ENCODE results near the gene TSHZ2.
"Not testable (repeated sequence)": the region's sequence is repeated elsewhere in the genome, so short reads cannot be mapped to it uniquely, and the experiment has no call there.

Gene TSHZ2

GRCh38 chr20:53498341-53498740, 526.2 kb downstream of the TSHZ2 start:
- no peak for DNase-seq (ENCODE audit: low spot score)

DNA sequence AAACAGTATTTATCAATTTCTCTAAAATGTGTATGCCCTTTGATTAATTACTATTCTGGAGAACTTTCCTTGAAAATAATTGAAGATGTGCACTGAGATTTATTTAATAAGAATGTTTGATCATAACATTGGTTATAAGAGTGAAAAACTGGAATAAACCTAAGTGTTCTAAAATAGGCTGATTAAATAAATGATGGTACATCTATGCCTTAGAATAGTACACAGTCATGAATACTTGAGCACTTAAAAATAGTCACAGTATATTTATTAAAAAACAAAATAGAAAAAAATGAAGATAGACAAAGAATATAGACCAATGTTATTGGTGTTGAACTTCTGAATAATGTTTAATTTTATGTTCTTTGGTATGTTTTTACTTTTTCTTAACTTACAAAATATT, 528.5 kb downstream of the TSHZ2 start:
- no peak for DNase-seq (ENCODE audit: low spot score)

DNA sequence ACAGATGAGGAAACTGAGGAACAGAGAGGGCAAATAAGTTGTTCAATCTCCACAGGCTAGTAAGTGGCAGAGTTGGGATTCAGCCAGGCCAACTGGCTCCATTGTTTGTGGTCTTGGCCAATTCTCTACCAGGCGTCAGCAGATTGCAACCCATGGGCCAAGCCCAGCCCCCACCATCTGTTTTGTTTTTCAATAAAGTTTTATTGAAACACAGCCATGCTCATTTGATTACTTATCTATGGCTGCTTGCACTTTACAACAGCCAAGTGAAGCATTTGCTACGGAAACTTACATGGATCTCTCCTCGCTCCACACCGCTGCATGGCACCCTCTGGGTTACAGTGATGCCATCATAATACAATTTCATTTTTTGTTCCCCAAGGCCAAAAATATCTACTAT, 530.7 kb downstream of the TSHZ2 start:
- DNase-seq (ENCODE audit: low spot score), result no peak

DNA sequence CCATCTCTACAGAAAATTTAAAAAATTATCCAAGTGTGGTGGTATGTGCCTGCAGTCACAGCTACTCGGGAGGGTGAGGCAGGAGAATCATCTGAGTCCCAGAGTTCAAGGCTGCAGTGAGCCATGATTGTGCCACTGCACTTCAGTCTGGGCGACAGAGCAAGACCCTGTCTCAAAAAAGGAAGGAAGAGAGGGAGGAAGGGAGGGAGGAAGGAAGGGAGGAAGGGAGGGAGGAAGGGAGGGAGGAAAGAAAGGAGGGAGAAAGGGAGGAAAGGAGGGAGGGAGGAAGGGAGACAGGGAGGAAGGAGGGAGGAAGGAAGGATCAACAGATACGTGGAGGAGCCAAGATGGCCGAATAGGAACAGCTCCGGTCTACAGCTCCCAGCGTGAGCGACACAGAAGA, 531.4 kb downstream of the TSHZ2 start:
- DNase-seq (ENCODE audit: low spot score), result no peak

- not testable (repeated sequence) for DNase-seq (ENCODE audit: low spot score)
These were observed 531.9 kb downstream of the TSHZ2 start for GRCh38 chr20:53504106-53504505.

DNA sequence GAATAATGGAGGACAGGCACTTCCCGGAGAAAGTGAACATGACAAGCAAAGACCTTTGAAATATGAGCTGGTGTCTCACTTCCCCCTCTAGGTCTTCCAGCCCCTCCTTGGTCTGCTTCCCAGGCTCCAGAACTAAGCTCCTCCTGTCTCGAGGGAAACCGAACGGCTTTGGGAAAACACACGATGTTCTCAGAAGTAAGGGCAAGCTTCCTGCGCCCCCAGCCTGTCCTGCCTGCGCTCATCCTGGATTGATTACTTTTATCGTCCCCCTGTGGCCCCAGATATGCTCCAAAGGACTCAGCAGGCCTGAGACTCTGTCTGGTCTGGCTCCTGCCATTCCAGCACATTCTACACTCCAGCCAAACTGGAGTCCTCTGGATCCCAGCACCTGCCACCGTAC, 538.1 kb downstream of the TSHZ2 start:
- DNase-seq (ENCODE audit: low spot score), result no peak

DNA sequence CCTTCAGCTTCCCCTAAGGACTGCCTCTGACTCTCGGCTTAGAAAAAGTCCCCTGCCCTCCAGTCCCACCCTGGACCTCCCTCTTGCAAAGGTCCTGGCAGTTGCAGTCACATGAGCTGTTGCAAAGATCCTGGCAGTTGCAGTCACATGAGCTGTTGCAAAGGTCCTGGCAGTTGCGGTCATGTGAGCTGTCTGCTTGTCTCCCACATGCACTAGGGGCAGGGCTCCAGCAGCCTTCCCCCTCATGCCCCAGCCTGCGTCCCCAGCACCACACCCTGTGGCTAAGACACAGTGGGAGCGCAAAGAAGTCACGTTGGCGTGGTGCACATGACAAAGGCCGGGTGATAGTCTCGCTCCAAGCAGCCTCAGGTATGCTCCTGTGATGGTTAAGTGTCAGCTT, 538.5 kb downstream of the TSHZ2 start:
- no peak for DNase-seq (ENCODE audit: low spot score)

DNA sequence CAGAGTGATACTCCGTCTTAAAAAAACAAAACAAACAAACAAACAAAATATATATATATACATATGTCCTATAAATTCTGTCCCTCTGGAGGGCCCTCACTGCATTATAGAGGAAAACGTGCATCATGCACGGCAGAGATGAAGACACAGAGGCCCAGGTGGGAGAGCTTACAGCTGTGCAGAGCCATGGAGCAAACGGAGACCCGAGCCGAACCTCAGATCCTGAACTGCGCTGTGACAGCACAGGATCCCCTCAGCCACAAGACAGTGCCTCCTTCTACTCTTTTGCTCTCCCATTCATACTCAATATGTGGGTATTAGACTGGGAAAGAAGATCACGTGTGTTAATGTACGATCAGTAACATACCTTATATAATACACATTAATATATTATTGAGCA, 539.9 kb downstream of the TSHZ2 start:
- DNase-seq (ENCODE audit: low spot score), result no peak

- no peak for DNase-seq (ENCODE audit: low spot score)
These were observed 541.0 kb downstream of the TSHZ2 start for GRCh38 chr20:53513168-53513488.

GRCh38 chr20:53513489-53514298, 541.5 kb downstream of the TSHZ2 start:
- DNase-seq (ENCODE audit: low spot score), result no peak

DNA sequence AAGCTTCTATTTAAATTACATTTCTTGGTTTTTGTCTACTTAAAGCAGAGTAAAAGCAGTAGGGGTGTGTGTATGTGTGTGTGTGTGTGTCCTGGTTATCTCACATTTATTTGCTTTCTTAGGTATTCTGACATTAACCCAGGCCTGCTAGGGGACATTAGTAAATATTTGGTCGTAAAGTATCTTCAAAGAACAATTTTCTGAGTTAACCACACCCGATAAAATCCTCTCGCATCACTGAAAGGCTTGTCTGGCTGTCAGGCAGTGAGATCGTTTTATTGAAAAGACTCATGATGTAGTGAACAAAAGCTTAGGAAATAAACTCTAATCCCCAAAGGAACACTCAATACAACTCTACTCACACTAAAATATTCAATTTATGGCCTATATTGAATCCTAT, 543.6 kb downstream of the TSHZ2 start:
- no peak for DNase-seq (ENCODE audit: low spot score)

- DNase-seq (ENCODE audit: low spot score), result peak; percentile 62
These were observed 545.0 kb downstream of the TSHZ2 start for GRCh38 chr20:53517146-53517545.

DNA sequence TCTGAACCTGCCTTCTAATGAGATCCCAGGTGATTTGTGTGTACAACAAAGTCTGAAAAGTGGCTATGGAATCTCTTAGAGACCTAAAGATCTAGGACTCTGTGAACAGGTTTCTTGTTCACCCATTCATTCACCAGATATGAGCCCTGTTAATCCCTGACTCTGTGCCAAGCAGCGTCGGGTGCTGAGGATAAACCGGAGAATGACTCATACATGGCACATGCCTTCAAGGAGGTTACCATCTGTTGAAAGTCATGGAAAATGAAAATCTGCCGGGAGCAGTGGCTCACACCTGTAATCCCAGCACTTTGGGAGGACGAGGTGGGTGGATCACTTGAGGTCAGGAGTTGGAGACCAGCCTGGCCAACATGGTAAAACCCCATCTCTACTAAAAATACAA, 549.3 kb downstream of the TSHZ2 start:
- DNase-seq (ENCODE audit: low spot score), result not testable (repeated sequence)

DNA sequence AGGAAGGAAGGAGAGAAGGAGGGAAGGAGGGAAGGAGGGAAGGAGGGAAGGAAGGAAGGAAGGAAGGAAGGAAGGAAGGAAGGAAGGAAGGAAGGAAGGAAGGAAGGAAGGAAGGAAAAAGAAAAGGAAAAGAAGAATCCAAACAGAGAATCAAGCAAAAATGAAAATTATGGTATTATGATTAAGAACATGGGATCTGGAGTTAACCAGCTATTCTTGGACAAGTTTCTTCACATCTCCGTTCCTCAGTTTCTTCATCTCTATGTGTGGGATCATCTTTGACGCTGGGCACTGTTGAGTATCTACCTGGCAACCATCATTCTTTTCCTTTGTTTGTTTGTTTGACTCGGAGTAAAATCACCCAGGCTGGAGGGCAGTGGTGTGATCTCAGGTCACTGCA, 549.9 kb downstream of the TSHZ2 start:
- no peak for DNase-seq (ENCODE audit: low spot score)

DNA sequence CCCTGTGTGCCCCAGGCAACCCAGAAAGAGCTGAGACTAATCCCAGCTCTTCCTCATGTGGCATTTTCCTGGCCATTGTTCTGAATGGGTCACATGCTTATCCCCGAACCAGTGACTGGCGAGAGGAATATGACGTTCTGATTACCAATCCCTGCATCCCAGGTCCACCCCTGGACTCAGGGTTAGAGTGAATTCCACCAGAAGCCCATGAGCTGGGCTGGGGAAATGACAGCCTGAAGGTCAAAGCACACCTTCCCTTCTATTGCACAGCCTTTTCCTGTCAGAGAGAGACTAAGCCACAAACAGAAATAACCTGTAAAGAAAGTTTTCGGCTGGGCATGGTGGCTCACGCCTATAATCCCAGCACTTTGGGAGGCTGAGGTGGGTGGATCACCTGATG, 550.5 kb downstream of the TSHZ2 start:
- DNase-seq (ENCODE audit: low spot score), result no peak

DNA sequence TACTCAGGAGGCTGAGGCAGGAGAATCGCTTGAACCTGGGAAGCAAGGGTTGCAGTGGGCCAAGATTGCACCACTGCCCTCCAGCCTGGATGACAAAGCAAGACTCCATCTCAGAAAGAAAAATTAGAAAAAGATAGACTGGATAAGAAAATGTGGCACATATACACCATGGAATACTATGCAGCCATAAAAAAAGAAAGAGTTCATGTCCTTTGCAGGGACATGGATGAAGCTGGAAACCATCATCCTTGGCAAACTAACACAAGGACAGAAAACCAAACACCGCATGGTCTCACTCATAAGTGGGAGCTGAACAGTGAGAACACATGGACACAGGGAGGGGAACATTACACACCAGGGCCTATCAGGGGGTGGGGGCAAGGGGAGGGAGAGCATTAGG, 551.5 kb downstream of the TSHZ2 start:
- not testable (repeated sequence) for DNase-seq (ENCODE audit: low spot score)

DNA sequence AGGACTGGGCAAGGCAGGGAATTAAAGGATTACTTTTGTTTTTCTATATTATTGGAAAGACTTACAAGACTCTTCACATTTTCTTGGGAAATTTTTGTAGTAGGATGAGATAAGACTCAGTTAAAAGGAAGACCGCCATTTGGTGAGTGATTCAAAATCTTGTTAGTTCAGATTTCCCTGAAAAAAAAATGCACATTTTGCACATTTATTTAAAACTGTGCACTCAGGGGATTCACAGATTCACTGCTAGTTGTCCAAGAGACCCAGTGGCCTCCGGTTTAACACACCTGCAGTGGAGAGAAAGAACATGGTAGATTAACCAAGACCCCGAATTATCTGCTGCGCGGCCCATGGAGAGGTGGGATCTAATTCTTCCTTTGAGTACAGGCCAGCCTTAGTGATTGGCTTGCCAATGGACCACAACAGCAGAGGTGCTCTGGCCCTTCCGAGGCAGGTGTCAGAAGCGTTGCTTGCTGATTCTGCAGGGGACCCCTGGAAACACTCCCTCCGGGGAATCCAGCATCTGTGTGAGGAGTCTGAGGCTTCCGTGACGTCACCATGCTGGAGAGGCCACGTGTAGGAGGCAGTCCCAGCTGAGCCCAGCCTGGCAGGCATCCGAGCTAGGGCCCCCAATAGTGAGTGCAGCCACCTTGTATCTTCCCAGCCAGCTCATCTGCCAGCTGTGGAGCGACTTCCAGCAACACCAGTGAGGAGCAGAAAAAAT, 552.6 kb downstream of the TSHZ2 start:
- DNase-seq (ENCODE audit: low spot score), result peak; percentile 70

GRCh38 chr20:53527196-53527595, 555.0 kb downstream of the TSHZ2 start:
- DNase-seq (ENCODE audit: low spot score), result no peak

DNA sequence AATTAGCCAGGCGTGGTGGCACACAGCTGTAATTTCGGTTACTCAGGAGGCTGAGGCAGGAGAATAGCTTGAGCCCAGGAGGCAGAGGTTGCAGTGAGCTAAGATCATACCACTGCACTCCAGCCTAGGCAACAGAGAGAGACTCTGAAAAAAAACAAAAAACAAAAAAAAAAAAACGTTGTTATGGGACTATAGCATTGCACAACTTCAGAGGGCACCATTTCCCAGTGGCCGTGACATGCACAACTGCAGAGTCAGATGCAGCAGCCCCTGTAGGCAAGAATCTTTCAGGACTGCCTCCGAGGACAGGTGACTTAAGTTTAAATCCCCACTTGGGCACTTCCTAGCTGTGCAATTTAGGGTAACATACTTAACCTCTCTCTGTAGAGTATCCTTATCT, 557.5 kb downstream of the TSHZ2 start:
- no peak for DNase-seq (ENCODE audit: low spot score)

- DNase-seq (ENCODE audit: low spot score), result no peak
These were observed 558.3 kb downstream of the TSHZ2 start for GRCh38 chr20:53530440-53530839.

GRCh38 chr20:53532654-53533312, 560.6 kb downstream of the TSHZ2 start:
- DNase-seq (ENCODE audit: low spot score), result not testable (repeated sequence)

DNA sequence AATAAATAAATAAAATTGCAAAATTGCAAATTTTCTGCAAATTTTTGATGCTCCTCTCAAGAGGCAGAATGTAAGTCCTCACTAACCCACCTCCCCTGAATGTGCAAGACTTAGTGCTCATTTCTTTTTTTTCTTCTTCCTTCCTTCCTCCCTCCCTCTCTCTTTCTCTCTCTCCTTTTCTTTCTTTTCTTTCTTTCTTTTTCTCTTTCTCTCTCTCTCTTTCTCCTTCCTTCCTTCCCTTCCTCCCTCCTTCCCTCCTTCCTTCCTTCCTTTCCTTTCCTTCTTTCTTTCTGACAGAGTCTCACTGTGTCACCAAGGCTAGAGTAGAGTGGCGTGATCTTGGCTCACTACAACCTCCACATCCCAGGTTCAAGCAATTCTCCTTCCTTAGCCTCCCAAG, 561.3 kb downstream of the TSHZ2 start:
- DNase-seq (ENCODE audit: low spot score), result no peak

GRCh38 chr20:53534037-53534436, 561.9 kb downstream of the TSHZ2 start:
- DNase-seq (ENCODE audit: low spot score), result no peak
